22Rv1 (cell line): Measurements from ENCODE around the gene ZNF414.

Source experiments
- ZFX ChIP-seq: fragments of 450-650 bp; IDR thresholded peaks from 2 replicates; pipeline ENCODE4 v1.6.1; 2017; ENCODE audit warnings: antibody characterized with exemption, borderline replicate concordance
- TF ChIP-seq, protein P1 (sequence below): fragments of 450-650 bp; IDR thresholded peaks from 2 replicates; pipeline ENCODE4 v1.5.1; 2017; ENCODE audit warnings: mild to moderate bottlenecking

- TF ChIP-seq, protein P1, sequence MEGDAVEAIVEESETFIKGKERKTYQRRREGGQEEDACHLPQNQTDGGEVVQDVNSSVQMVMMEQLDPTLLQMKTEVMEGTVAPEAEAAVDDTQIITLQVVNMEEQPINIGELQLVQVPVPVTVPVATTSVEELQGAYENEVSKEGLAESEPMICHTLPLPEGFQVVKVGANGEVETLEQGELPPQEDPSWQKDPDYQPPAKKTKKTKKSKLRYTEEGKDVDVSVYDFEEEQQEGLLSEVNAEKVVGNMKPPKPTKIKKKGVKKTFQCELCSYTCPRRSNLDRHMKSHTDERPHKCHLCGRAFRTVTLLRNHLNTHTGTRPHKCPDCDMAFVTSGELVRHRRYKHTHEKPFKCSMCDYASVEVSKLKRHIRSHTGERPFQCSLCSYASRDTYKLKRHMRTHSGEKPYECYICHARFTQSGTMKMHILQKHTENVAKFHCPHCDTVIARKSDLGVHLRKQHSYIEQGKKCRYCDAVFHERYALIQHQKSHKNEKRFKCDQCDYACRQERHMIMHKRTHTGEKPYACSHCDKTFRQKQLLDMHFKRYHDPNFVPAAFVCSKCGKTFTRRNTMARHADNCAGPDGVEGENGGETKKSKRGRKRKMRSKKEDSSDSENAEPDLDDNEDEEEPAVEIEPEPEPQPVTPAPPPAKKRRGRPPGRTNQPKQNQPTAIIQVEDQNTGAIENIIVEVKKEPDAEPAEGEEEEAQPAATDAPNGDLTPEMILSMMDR: no peak
- no peak for TF ChIP-seq ZFX
These were observed 14.7 kb downstream of the ZNF414 start for GRCh38 chr19:8499048-8499833.
